Osteoblast (primary cell): ENCODE data around the gene MMP13. TPM values are rescaled to one million over a fixed set of nuclear protein-coding genes. Genes with fewer than 3 reads are reported as not detected.

Experiments used
- DNase-seq: peaks from one replicate; pipeline ENCODE4 v3.0.0; 2011; ENCODE audit warnings: low spot score, mixed read lengths; ENCODE audit not compliant: insufficient read length; ENCODE audit errors: missing footprints
- H2AFZ ChIP-seq: 2 replicates; pipeline ENCODE4 v1.6.0; 2011; ENCODE audit warnings: mild to moderate bottlenecking, low read length
- H3K27ac ChIP-seq: 2 replicates; pipeline ENCODE4 v1.5.1; 2011; ENCODE audit warnings: mild to moderate bottlenecking, low read depth, low read length, moderate library complexity
- H3K27me3 ChIP-seq: 2 replicates; pipeline ENCODE4 v1.6.0; 2012; ENCODE audit warnings: mild to moderate bottlenecking, control low read depth, inconsistent platforms, low read length, moderate library complexity; ENCODE audit not compliant: insufficient read depth
- H3K36me3 ChIP-seq: 2 replicates; pipeline ENCODE4 v1.5.1; 2011; ENCODE audit warnings: mild to moderate bottlenecking, low read length, control low read depth, moderate library complexity; ENCODE audit not compliant: insufficient read depth
- H3K4me1 ChIP-seq: 2 replicates; pipeline ENCODE4 v1.5.1; 2011; ENCODE audit warnings: mild to moderate bottlenecking, low read length, control low read depth, moderate library complexity; ENCODE audit not compliant: insufficient read depth
- H3K4me2 ChIP-seq: 2 replicates; pipeline ENCODE4 v1.6.0; 2011; ENCODE audit warnings: mild to moderate bottlenecking, low read length; ENCODE audit not compliant: insufficient read depth
- H3K4me3 ChIP-seq: fragments of 200-600 bp; sonication (generic); 3 replicates; pipeline ENCODE4 v1.5.1; 2012; ENCODE audit warnings: mild to moderate bottlenecking, low read length, inconsistent platforms; ENCODE audit not compliant: insufficient read depth
- H3K79me2 ChIP-seq: 2 replicates; pipeline ENCODE4 v1.6.0; 2012; ENCODE audit warnings: mild to moderate bottlenecking, low read length, control low read depth, inconsistent platforms; ENCODE audit not compliant: insufficient read depth
- H3K9me3 ChIP-seq: 2 replicates; pipeline ENCODE4 v1.5.1; 2011; ENCODE audit warnings: low read depth, low read length, control low read depth
- H4K20me1 ChIP-seq: 2 replicates; pipeline ENCODE4 v1.6.0; 2012; ENCODE audit warnings: mild to moderate bottlenecking, low read length, control low read depth; ENCODE audit not compliant: insufficient read depth
- total RNA-seq: library from RNA; depleted of rRNA; stranded (reverse); fragments of >200 nt; gene quantifications from 2 replicates; pipeline ENCODE4 v1.2.3, GENCODE V29; 2012
- TF ChIP-seq, protein P1 (sequence below): IDR thresholded peaks from 2 replicates; pipeline ENCODE4 v1.5.1; 2011; ENCODE audit warnings: mild to moderate bottlenecking, low read depth, low read length, moderate library complexity; ENCODE audit errors: extremely low read depth

The MMP13 gene
- total RNA-seq, 1 donor = 2.5 TPM

DNA sequence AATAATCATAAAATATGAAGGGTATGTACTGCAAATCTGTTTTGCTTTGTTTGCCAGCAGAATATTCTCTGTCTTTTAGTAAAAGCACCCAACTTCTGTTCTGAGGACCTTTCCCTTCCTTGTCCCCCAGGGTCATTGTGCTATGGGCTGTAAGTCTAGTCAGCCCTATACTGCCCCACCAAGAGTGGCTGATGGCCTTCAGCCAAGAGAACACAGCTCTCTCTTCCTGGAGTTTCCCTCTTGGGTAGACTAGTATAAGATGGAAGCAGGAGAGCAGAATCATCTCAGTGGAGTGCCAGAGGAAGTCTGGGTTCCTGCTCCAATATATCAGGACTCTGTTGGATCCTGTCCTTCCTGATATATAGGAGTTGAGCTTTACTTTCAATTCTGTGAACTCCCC, 29.0 kb downstream of the MMP13 start:
- Histone ChIP-seq H3K27ac (no peak overlapping the region), H3K79me2 (no peaks in the 10 kb centered on the region), H3K4me3 (no peak overlapping the region), H3K4me2 (no peak overlapping the region), H4K20me1 (no peaks in the 10 kb centered on the region), H3K9me3 (no peaks in the 10 kb centered on the region), H3K4me1 (no peaks in the 10 kb centered on the region), H2AFZ (no peak overlapping the region), H3K36me3 (no peaks in the 10 kb centered on the region), H3K27me3 (peaks cover 8% of the 10 kb centered on the region)
- TF ChIP-seq, protein P1, sequence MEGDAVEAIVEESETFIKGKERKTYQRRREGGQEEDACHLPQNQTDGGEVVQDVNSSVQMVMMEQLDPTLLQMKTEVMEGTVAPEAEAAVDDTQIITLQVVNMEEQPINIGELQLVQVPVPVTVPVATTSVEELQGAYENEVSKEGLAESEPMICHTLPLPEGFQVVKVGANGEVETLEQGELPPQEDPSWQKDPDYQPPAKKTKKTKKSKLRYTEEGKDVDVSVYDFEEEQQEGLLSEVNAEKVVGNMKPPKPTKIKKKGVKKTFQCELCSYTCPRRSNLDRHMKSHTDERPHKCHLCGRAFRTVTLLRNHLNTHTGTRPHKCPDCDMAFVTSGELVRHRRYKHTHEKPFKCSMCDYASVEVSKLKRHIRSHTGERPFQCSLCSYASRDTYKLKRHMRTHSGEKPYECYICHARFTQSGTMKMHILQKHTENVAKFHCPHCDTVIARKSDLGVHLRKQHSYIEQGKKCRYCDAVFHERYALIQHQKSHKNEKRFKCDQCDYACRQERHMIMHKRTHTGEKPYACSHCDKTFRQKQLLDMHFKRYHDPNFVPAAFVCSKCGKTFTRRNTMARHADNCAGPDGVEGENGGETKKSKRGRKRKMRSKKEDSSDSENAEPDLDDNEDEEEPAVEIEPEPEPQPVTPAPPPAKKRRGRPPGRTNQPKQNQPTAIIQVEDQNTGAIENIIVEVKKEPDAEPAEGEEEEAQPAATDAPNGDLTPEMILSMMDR = no peak
- DNase-seq = no peak

- H2AFZ ChIP-seq = no peak overlapping the region
- H3K4me1 ChIP-seq = no peaks in the 10 kb centered on the region
- no peak overlapping the region for H3K27ac ChIP-seq
- no peaks in the 10 kb centered on the region for H3K79me2 ChIP-seq
- H4K20me1 ChIP-seq = no peaks in the 10 kb centered on the region
- H3K36me3 ChIP-seq = no peaks in the 10 kb centered on the region
- no peak overlapping the region for H3K4me3 ChIP-seq
- TF ChIP-seq, protein P1 = no peak
- peaks cover 3% of the 10 kb centered on the region for H3K27me3 ChIP-seq
- no peaks in the 10 kb centered on the region for H3K9me3 ChIP-seq
- no peak overlapping the region for H3K4me2 ChIP-seq
- no peak for DNase-seq
These were observed 29.5 kb downstream of the MMP13 start for GRCh38 chr11:102925988-102926387.

DNA sequence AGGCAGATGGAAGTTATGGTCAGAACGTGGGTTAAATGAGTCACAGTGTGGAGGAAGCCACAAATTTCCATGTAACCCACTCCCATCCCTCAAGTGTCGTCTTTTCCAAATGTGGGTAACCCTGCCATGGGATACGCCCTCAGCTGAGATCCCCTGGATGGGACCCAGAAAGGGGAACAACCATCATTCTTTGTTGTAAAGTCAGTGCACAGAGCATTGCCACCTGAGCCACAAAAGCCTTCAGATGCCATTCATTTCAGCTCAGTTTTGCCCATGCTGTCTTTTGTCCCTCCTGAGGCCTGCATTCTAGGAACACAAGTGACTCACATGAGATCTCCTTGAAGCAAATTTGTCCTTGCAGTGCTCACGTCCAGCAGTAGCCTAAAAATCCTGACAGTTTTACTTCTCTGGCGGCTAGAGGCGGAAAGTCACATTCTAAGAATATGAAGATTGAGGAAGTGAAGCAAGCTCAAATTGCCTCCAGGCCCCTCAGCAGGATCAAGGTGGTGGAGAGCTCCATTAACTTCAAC, 30.6 kb downstream of the MMP13 start:
- H3K79me2 ChIP-seq = no peaks in the 10 kb centered on the region
- H2AFZ ChIP-seq = no peak overlapping the region
- TF ChIP-seq, protein P1 = no peak
- no peak overlapping the region for H3K4me2 ChIP-seq
- DNase-seq = no peak
- no peaks in the 10 kb centered on the region for H4K20me1 ChIP-seq
- H3K27me3 ChIP-seq = peaks cover 3% of the 10 kb centered on the region
- H3K4me3 ChIP-seq = no peak overlapping the region
- no peak overlapping the region for H3K27ac ChIP-seq
- H3K36me3 ChIP-seq = no peaks in the 10 kb centered on the region
- no peaks in the 10 kb centered on the region for H3K9me3 ChIP-seq
- H3K4me1 ChIP-seq = no peaks in the 10 kb centered on the region

DNA sequence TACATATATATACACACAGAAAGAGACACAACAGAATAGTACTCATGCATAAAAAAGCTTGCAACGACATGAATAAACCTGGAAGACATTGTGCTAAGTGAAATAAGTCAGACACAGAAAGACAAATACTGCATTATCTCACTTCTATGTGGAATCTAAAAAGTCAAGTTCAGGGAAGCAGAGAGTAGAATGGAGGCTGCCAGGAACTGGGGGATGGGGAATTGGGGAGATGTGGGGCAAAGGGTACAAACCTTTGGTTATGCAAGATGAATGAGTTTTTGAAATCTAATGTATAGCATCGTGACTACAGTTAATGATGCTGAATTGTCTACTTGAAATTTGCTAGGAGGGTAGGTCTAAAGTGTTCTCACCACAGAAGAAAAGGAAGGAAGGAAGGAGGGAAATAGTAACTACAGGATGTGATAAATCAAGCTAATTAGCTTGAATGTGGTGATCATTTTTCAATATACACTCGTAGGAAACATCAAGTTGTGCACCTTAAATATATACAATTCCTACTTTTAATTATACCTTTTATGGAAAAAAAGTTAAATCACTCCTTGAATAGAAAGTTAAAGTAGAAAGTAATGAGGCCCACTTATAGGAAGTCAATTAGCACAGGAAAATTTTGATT, 33.8 kb downstream of the MMP13 start:
- no peaks in the 10 kb centered on the region for H3K9me3 ChIP-seq
- DNase-seq = no peak
- H3K4me2 ChIP-seq = no peak overlapping the region
- H3K27ac ChIP-seq = no peak overlapping the region
- no peaks in the 10 kb centered on the region for H3K36me3 ChIP-seq
- no peak overlapping the region for H3K4me3 ChIP-seq
- H4K20me1 ChIP-seq = no peaks in the 10 kb centered on the region
- H3K4me1 ChIP-seq = no peaks in the 10 kb centered on the region
- H3K27me3 ChIP-seq = no peaks in the 10 kb centered on the region
- TF ChIP-seq, protein P1 = no peak
- H3K79me2 ChIP-seq = no peaks in the 10 kb centered on the region
- no peak overlapping the region for H2AFZ ChIP-seq
